Adipocyte (in vitro differentiated cells): Measurements from ENCODE around the gene ADCY3.

Experiments used
- DNase-seq: peaks from one replicate; pipeline ENCODE4 v3.0.0-alpha.2; 2015; ENCODE audit warnings: low read depth
- H3K27me3 ChIP-seq: replicated peaks from 2 replicates; pipeline ENCODE4 v1.7.0; 2013; ENCODE audit warnings: mild to moderate bottlenecking, low read length, moderate library complexity; ENCODE audit not compliant: control insufficient read depth, insufficient read depth
- H3K36me3 ChIP-seq: 2 replicates; pipeline ENCODE4 v1.7.0; 2013; ENCODE audit warnings: low read length, mild to moderate bottlenecking, moderate library complexity; ENCODE audit not compliant: control insufficient read depth, insufficient read depth, severe bottlenecking
- H3K4me1 ChIP-seq: 2 replicates; pipeline ENCODE4 v1.7.0; 2013; ENCODE audit warnings: mild to moderate bottlenecking, low read length, moderate library complexity; ENCODE audit not compliant: control insufficient read depth, insufficient read depth
- H3K4me3 ChIP-seq: 2 replicates; pipeline ENCODE4 v1.7.0; 2013; ENCODE audit warnings: mild to moderate bottlenecking, low read length, moderate library complexity
- H3K9ac ChIP-seq: 2 replicates; pipeline ENCODE4 v1.7.0; 2013; ENCODE audit warnings: mild to moderate bottlenecking, low read length, moderate library complexity
- H3K9me3 ChIP-seq: 2 replicates; pipeline ENCODE4 v1.7.0; 2013; ENCODE audit warnings: mild to moderate bottlenecking, low read length, moderate library complexity; ENCODE audit not compliant: control insufficient read depth

ADCY3 gene

DNA sequence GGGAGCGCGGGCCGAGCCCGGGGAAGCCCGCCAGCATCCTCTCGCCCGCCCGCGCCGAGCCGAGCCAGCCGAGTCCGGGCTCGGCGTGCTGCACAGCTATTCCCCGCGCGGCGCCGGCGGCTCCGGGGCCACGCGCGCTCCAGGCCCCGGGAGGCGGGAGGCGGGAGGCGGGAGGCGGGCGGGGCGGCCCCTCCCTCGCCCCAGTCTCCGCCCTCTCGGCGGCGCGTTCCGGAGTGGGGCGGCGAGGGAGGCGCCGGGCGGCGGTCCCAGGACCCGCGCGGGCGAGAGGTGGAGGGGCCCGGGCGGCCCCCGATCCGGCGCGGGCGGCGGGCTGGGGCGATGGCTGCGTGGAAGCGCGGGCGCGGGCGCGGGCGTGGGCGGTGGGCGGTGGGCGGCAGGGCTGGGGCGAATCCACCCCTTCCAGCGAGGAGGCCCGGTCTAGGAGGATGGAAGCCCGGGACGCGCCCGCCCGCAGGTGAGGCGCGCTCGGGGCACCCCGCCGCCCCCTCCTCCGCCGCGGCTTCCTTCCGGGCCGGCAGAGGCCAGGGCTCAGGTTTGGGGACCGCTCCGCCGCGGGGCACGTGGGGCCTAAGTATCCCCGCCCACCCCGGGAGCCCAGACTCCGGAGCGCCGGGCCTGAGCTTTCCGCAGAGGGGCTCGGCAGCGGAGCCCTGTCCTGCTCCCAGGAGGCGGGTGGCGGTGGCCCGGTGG, at the start of gene ADCY3:
TSS of gene ADCY3 (minus strand) at position 140 of the 711 bp plus-strand sequence. CDS start 1,250 bp downstream, outside the sequence.
- Histone ChIP-seq H3K4me3 (peak within 1 kb of the TSS; percentile 86), H3K36me3 (no peaks in the 10 kb centered on the region), H3K27me3 (no peaks in the 10 kb centered on the region), H3K9me3 (no peaks in the 10 kb centered on the region), H3K9ac (peak within 1 kb of the TSS; percentile 90), H3K4me1 (peaks cover 36% of the 10 kb centered on the region)
- DNase-seq = peak; percentile 87

DNA sequence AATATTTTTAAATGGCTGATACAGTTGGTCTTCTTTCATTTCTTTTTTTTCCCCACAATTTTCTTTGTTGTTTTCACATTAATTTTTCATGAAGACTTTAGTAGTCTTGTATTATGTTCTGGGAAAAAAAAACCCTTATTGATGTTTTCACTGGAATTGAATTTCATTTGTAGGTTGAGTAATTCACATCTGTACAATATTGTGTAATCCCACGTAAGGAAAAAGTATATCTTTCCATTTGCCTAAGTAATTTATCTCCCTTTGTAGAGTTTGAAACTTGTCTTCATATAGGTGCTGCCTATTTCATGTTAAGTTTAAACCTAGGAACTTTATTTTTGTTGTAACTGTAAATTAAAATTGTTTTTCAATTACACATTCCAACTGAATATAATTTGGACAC, 49.7 kb upstream of the ADCY3 start:
- peak overlapping the region; percentile 98 for H3K9ac ChIP-seq
- no peaks in the 10 kb centered on the region for H3K9me3 ChIP-seq
- peak; percentile 73 for DNase-seq
- H3K4me3 ChIP-seq = no peak overlapping the region
- no peaks in the 10 kb centered on the region for H3K27me3 ChIP-seq
- peaks cover 22% of the 10 kb centered on the region for H3K36me3 ChIP-seq
- H3K4me1 ChIP-seq = peaks cover 21% of the 10 kb centered on the region

DNA sequence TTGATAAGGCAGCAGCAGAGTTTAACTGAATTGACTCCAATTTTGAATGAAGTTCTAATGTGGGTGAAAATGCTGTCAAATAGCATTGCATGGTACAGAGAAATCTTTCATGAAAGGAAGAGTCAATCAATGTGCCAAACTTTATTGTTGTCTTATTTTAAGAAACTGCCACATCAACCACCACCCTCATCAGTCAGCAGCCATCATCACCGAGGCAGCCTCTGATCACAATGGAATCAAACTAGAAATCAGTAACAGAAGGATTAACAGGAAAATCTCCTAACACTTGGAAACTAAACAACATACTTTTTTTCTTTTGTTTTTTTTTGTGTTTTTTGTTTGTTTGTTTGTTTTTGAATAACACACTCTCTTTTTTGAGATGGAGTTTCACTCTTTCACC, 41.9 kb upstream of the ADCY3 start:
- Histone ChIP-seq H3K4me3 (no peak overlapping the region), H3K4me1 (peaks cover 10% of the 10 kb centered on the region), H3K27me3 (no peaks in the 10 kb centered on the region), H3K9ac (no peak overlapping the region), H3K36me3 (peaks cover 67% of the 10 kb centered on the region), H3K9me3 (no peaks in the 10 kb centered on the region)
- DNase-seq = no peak

DNA sequence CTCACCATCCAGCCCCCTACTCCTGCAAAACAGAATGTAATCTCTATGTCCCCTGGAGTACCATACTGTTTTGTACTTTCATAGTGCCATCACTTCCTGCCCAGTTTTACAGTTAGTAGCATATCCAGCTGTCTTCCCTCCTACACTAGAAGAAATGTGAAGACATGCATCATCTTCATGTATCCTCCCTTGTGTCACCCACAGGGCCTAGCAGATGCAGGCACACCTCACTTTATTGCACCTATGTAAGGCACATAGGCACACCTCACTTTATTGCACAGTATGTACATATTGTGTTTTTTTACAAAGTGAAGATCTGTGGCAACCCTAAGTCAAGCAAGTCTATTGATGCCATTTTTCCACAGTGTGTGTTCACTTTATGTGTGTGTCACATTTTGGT, 39.7 kb upstream of the ADCY3 start:
- H3K9me3 ChIP-seq = peaks cover 12% of the 10 kb centered on the region
- no peak overlapping the region for H3K9ac ChIP-seq
- peaks cover 70% of the 10 kb centered on the region for H3K36me3 ChIP-seq
- H3K4me1 ChIP-seq = peaks cover 10% of the 10 kb centered on the region
- DNase-seq = no peak
- H3K4me3 ChIP-seq = no peak overlapping the region
- H3K27me3 ChIP-seq = no peaks in the 10 kb centered on the region

DNA sequence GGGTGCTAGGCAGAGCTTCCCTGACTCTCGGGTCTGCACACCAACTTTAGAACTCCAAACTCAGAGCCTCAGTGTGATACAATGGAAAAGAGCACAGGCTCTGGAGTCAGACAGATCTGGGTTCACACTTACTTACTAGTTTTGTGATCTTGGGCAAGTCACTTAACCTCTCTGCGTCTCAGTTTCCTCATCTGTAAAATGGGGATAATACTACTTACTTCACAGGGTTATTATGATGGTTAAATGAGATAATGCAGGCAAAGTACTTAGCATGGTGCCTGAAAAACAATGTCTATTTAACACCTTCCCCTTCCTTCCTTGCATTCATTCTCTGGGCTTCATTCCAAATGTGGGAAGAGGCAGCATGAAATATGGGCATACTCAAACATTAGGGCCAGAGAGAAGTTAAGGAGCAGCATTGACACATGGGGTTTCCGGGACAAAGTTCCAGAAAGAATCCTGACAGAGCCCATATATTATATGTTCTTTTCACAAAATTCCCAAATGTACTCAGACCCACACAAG, 38.4 kb upstream of the ADCY3 start:
- peaks cover 12% of the 10 kb centered on the region for H3K9me3 ChIP-seq
- H3K9ac ChIP-seq = no peak overlapping the region
- H3K4me3 ChIP-seq = no peak overlapping the region
- peaks cover 10% of the 10 kb centered on the region for H3K4me1 ChIP-seq
- peaks cover 70% of the 10 kb centered on the region for H3K36me3 ChIP-seq
- no peaks in the 10 kb centered on the region for H3K27me3 ChIP-seq
- no peak for DNase-seq

DNA sequence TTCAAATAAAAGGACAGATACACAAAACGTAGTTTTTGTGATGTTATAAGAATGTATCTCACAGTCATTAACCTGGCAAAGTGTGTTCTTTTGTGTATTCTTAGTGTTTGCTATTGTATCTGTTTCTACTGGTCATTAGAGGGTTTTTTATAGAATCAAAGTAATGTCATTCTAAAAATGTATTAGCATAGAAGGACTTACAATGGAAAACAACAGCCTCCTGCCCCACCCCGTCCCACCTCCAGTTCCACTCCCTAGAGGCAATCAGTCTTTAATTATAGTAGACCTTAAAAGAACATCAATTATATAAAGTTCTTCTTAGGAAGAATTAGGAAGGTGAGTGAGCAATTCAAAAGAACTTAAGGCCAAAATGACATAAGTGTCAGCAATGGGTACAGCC, 37.9 kb upstream of the ADCY3 start:
- peaks cover 10% of the 10 kb centered on the region for H3K4me1 ChIP-seq
- H3K9me3 ChIP-seq = peaks cover 12% of the 10 kb centered on the region
- no peaks in the 10 kb centered on the region for H3K27me3 ChIP-seq
- H3K9ac ChIP-seq = no peak overlapping the region
- no peak for DNase-seq
- no peak overlapping the region for H3K4me3 ChIP-seq
- peaks cover 70% of the 10 kb centered on the region for H3K36me3 ChIP-seq

DNA sequence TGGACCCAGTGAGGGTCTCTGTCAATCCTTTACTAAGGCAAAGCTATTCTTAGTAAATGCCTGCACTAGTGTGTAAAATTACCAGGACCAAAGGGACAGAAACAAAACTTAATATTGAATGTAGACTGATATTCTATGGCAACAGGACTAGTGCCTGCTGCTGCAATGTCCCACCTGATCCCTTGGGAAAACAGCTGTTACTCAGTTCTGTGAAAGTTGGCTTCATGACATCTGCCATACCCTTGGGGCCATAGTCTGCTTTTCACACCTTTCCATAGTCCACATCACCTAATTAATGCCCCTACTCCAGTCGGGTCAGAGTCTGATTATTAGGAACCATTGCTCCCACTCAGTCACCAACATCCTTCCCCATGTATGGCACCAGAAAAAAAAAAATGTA, 37.2 kb upstream of the ADCY3 start:
- no peak overlapping the region for H3K9ac ChIP-seq
- H3K27me3 ChIP-seq = no peaks in the 10 kb centered on the region
- DNase-seq = no peak
- H3K9me3 ChIP-seq = peaks cover 12% of the 10 kb centered on the region
- H3K4me3 ChIP-seq = no peak overlapping the region
- peaks cover 70% of the 10 kb centered on the region for H3K36me3 ChIP-seq
- peaks cover 10% of the 10 kb centered on the region for H3K4me1 ChIP-seq

DNA sequence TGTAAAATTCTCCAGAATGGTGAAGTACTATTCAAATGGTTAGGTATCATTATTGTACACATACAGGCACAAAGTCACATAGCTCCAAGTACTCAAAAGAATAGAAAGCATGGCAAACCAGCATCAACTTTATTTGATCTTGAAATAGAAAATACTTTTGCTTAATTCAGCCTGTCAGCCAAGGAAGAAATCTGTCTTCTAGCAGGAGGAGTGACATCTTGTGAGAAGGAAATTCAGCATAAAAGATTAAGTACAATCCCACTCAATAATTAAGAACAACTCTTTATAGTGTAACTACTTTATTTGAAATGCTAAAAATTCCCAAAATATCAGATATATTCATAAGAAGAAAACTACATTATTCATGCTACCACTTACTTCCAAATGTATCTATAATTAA, 35.9 kb upstream of the ADCY3 start:
- H3K4me1 ChIP-seq = peaks cover 10% of the 10 kb centered on the region
- no peak overlapping the region for H3K9ac ChIP-seq
- no peaks in the 10 kb centered on the region for H3K27me3 ChIP-seq
- peaks cover 70% of the 10 kb centered on the region for H3K36me3 ChIP-seq
- no peak overlapping the region for H3K4me3 ChIP-seq
- H3K9me3 ChIP-seq = peaks cover 12% of the 10 kb centered on the region
- DNase-seq = no peak

DNA sequence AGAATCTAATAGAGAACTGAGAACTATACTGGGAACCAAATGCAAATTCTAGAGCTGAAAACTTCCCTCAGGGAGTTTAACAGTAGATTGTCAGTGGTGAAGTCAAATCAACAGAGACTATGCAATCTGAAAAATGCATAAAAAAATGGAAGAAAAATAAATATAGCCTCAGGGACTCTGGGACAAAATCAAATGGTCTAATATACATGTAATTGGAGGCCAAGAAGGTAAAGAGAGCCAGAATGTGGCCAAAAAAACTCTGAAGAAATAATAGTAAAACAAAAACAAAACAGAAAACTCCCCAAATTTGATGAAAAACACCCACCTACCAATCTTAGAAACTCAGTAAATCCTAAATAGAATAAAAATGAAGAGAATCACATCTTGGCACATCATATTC, 35.2 kb upstream of the ADCY3 start:
- Histone ChIP-seq H3K27me3 (no peaks in the 10 kb centered on the region), H3K9ac (no peak overlapping the region), H3K4me3 (no peak overlapping the region), H3K9me3 (peaks cover 12% of the 10 kb centered on the region), H3K36me3 (peaks cover 68% of the 10 kb centered on the region), H3K4me1 (peaks cover 10% of the 10 kb centered on the region)
- no peak for DNase-seq

DNA sequence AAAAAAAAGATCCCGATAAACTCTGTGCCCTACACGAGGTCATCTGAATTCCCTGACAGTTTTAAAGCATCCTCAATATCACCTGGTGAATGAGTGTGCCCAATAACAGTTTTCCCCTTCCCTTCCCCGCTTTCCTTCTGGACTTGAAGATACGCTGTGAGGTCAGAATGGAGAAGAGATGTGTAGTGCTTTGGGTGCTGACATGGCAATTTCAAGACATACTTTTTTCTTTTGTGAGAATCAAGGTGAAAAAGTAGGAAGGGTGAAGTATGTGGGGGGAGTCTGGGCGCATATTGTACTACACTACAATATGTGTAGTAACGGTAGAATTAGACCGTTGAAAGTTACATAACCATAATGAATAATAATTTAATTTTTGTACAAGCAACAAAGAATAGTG, 30.1 kb upstream of the ADCY3 start:
- DNase-seq = no peak

DNA sequence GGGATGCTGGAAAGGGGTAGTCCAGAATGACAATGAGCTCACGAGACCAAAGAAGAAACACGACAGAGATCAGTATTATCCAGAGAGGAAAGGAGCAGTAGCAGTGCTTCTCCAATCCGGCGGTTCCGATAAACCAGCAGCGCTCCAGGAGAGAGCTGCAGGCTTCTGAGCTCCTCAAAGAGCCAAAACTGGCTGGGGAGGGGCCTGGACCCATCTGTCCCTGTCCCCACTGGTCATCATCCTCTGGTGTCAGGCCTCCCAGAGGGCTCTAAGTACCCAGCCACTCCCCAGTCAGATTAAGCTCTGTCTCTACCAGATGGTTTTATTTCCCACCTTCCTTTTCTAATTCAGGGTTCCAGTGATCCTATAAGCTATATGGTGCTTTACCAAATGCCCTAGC, 28.5 kb upstream of the ADCY3 start:
- no peak for DNase-seq
- no peak overlapping the region for H3K9ac ChIP-seq
- peaks cover 46% of the 10 kb centered on the region for H3K36me3 ChIP-seq
- H3K4me1 ChIP-seq = no peaks in the 10 kb centered on the region
- no peak overlapping the region for H3K4me3 ChIP-seq
- no peaks in the 10 kb centered on the region for H3K9me3 ChIP-seq
- no peaks in the 10 kb centered on the region for H3K27me3 ChIP-seq

More for the DNA sequence above, 30.1 kb upstream of the ADCY3 start:
- no peak overlapping the region for H3K4me3 ChIP-seq
- H3K36me3 ChIP-seq = peaks cover 59% of the 10 kb centered on the region
- no peaks in the 10 kb centered on the region for H3K27me3 ChIP-seq
- H3K4me1 ChIP-seq = no peaks in the 10 kb centered on the region
- H3K9me3 ChIP-seq = peaks cover 3% of the 10 kb centered on the region
- H3K9ac ChIP-seq = no peak overlapping the region
